GM12865 (cell line): Measurements from ENCODE around the gene CHRNB1.

ENCODE experiments used
- DNase-seq: peaks from one replicate; pipeline ENCODE4 v3.0.0; 2010; ENCODE audit warnings: low read depth
- H3K4me3 ChIP-seq: 2 replicates; pipeline ENCODE4 v1.5.1; 2011; ENCODE audit warnings: mild to moderate bottlenecking, low read depth, low read length, control low read depth
- CTCF ChIP-seq: IDR thresholded peaks from 2 replicates; pipeline ENCODE4 v1.5.1; 2011; ENCODE audit warnings: low read length, control low read depth, low read depth, inconsistent platforms; ENCODE audit not compliant: insufficient read depth; ENCODE audit errors: missing control alignments

CHRNB1 gene

DNA sequence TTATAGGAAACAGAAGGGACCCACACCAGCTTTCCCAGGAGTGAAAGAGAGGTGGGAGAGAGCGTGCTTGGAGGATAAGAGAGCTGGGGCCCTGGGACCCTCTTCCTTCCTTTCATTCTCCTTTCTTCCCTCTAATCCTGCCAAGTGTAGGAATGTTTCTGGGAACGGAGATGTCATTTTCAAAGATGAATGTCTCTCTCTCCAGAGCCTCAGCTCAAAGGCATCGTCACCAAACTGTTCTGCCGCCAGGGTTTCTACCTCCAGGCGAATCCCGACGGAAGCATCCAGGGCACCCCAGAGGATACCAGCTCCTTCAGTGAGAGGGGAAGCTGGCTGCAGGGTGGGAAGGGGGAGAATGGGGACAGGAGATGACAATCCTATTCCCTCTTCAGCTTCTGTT is 3.6 kb upstream of the CHRNB1 start:
- no peak for DNase-seq
- peak overlapping the region; percentile 92 for H3K4me3 ChIP-seq
- TF ChIP-seq CTCF, result no peak

- TF ChIP-seq CTCF, result no peak
- no peak overlapping the region for H3K4me3 ChIP-seq
- no peak for DNase-seq
These were observed 2.7 kb upstream of the CHRNB1 start for GRCh38 chr17:7442142-7442541.

GRCh38 chr17:7443499-7444485 is 1.1 kb upstream of the CHRNB1 start:
- no peak overlapping the region for H3K4me3 ChIP-seq
- DNase-seq, result no peak
- TF ChIP-seq CTCF, result no peak

DNA sequence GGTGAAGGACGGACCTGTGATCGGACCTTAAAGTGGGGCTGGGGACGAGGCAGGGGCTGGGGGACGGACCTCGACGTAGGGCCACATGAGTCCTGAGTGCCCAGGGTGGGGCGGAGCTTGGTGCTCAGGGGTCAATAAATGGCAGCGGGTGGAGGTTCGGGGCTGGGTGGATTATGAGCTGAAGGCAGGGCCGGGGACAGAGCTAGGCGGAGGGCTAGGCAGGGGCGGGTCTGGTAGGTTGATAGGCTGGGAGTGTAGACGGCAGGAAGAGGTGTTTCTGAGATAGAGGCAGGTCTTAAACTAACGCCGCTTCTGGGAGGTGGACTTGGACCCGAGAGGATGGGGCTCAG is 733 bp downstream of the CHRNB1 start:
- TF ChIP-seq CTCF, result no peak
- DNase-seq, result no peak
- no peak overlapping the region for H3K4me3 ChIP-seq

GRCh38 chr17:7448461-7448860 is 3.6 kb downstream of the CHRNB1 start:
- TF ChIP-seq CTCF, result no peak
- H3K4me3 ChIP-seq, result no peak overlapping the region
- no peak for DNase-seq

DNA sequence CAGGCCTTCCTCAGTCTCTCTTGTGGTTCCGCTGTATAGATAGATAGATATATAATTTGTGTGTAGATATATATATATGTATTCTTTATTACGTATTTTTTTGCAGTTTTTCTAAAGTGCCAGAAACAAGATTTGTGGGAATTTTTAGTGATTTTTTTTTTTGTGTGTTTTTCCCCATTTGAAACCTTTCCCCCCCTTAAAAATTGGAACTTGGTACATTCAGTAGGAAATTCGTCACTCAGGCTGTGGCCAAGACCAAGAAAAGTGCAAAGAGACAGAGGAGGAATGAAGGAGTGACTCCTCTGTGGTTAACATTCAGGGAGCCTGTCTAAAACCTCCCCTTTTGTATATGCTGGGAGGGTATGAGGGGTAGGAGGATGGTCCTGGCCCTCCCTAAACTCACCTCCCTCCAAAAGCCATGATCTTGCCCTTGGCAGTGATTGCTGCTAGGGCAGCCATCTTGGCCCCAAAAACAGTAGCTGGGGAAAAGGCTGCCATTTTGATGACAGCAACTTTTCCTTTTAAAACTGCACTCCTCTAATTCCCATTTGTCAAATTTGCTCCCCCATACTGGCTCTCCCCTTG is 15.2 kb downstream of the CHRNB1 start:
- DNase-seq, result no peak
- no peak for TF ChIP-seq CTCF

More for the DNA sequence above, 15.2 kb downstream of the CHRNB1 start:
- H3K4me3 ChIP-seq, result no peak overlapping the region
